Measurements from ENCODE around the gene MAPK8IP3. TPM values are rescaled to one million over a fixed set of nuclear protein-coding genes. Genes with fewer than 3 reads are reported as not detected.

Gene MAPK8IP3
- total and polyA plus RNA-seq, 2 donors (not counting 1 experiment from before 2014, with no cell fraction given) = 249 to 340 TPM

GRCh38 chr16:1749152-1750117 is 43.4 kb downstream of the MAPK8IP3 start:
- intact Hi-C loops (cut with micrococcal nuclease) = no loop called here
- TF ChIP-seq EZH2 (IDR thresholded peaks at IDR 0.05; ENCODE audit: borderline replicate concordance, insufficient read depth, low read depth, low read length, poor library complexity, severe bottlenecking) (no peak), CTCF (IDR thresholded peaks at IDR 0.05) (no peak)
- Histone ChIP-seq H3K4me3 (ENCODE audit: control extremely low read depth in 1 of 5, extremely low read depth in 1 of 5, insufficient read depth in 1 of 5, low read depth in 2 of 5, low read length in 4 of 5) (no peak overlapping the region), H3K9ac (ENCODE audit: low read length) (no peak overlapping the region), H3K9me3 (ENCODE audit: control extremely low read depth in 1 of 3, control insufficient read depth in 2 of 3, insufficient read depth in 1 of 3, low read length in 2 of 3) (no peaks in the 10 kb centered on the region), H3K27me3 (replicated peaks in 1 of 4; ENCODE audit: control extremely low read depth in 1 of 4, control insufficient read depth in 3 of 4, insufficient read depth in 4 of 4, low read length in 3 of 4) (no peaks in the 10 kb centered on the region), H2AFZ (ENCODE audit: insufficient read depth, low read depth, low read length, poor library complexity, severe bottlenecking) (no peak overlapping the region), H3K27ac (ENCODE audit: low read length in 2 of 2) (no peak overlapping the region), H3K79me2 (ENCODE audit: control insufficient read depth, insufficient read depth, low read length) (peaks cover 29% of the 10 kb centered on the region), H4K20me1 (ENCODE audit: control insufficient read depth, insufficient read depth, low read length, poor library complexity, severe bottlenecking) (peaks cover 35% of the 10 kb centered on the region), H3K4me1 (ENCODE audit: control insufficient read depth in 2 of 2, insufficient read depth in 2 of 2, low read length in 2 of 2) (no peaks in the 10 kb centered on the region), H3K36me3 (replicated peaks in 1 of 2; ENCODE audit: control extremely low read depth in 1 of 2, control insufficient read depth in 1 of 2, extremely low read depth in 1 of 2, insufficient read depth in 2 of 2, low read length in 1 of 2) (peaks cover 0 to 68% of the 10 kb centered on the region in 2 experiments), H3K4me2 (replicated peaks; ENCODE audit: low read depth, low read length, poor library complexity, severe bottlenecking) (no peak overlapping the region)
- Mint-ChIP-seq H3K4me1 (no peaks in the 10 kb centered on the region), H3K4me3 (no peak overlapping the region), H3K27ac (no peak overlapping the region), H3K9me3 (ENCODE audit: insufficient read depth) (no peaks in the 10 kb centered on the region), H3K27me3 (no peaks in the 10 kb centered on the region)
- DNase-seq (no peak), ATAC-seq (ENCODE audit: low read depth) (no peak)
- ChIA-PET CTCF (no interaction called here), POLR2A (no interaction called here)
- 96% methylated on average over 17 of the region's 29 CpGs for WGBS (ENCODE audit: insufficient coverage)

- Histone ChIP-seq H3K9me3 (ENCODE audit: control extremely low read depth in 1 of 3, control insufficient read depth in 2 of 3, insufficient read depth in 1 of 3, low read length in 2 of 3) (no peaks in the 10 kb centered on the region), H3K27ac (ENCODE audit: low read length in 2 of 2) (no peak overlapping the region), H3K36me3 (replicated peaks in 1 of 2; ENCODE audit: control extremely low read depth in 1 of 2, control insufficient read depth in 1 of 2, extremely low read depth in 1 of 2, insufficient read depth in 2 of 2, low read length in 1 of 2) (peaks cover 0 to 56% of the 10 kb centered on the region in 2 experiments), H3K27me3 (replicated peaks in 1 of 4; ENCODE audit: control extremely low read depth in 1 of 4, control insufficient read depth in 3 of 4, insufficient read depth in 4 of 4, low read length in 3 of 4) (no peaks in the 10 kb centered on the region), H3K4me3 (ENCODE audit: control extremely low read depth in 1 of 5, extremely low read depth in 1 of 5, insufficient read depth in 1 of 5, low read depth in 2 of 5, low read length in 4 of 5) (no peak overlapping the region), H3K4me2 (replicated peaks; ENCODE audit: low read depth, low read length, poor library complexity, severe bottlenecking) (no peak overlapping the region), H2AFZ (ENCODE audit: insufficient read depth, low read depth, low read length, poor library complexity, severe bottlenecking) (no peak overlapping the region), H4K20me1 (ENCODE audit: control insufficient read depth, insufficient read depth, low read length, poor library complexity, severe bottlenecking) (peaks cover 17% of the 10 kb centered on the region), H3K4me1 (ENCODE audit: control insufficient read depth in 2 of 2, insufficient read depth in 2 of 2, low read length in 2 of 2) (no peaks in the 10 kb centered on the region), H3K79me2 (ENCODE audit: control insufficient read depth, insufficient read depth, low read length) (peaks cover 15% of the 10 kb centered on the region), H3K9ac (ENCODE audit: low read length) (no peak overlapping the region)
- ChIA-PET POLR2A (no interaction called here), CTCF (no interaction called here)
- no peaks in the 10 kb centered on the region for H3K4me1 Mint-ChIP-seq
- DNase-seq = no peak
- intact Hi-C loops (cut with micrococcal nuclease) = no loop called here
- no peak for ATAC-seq (ENCODE audit: low read depth)
- no peak for TF ChIP-seq EZH2 (IDR thresholded peaks at IDR 0.05; ENCODE audit: borderline replicate concordance, insufficient read depth, low read depth, low read length, poor library complexity, severe bottlenecking)
- no peak for TF ChIP-seq CTCF (IDR thresholded peaks at IDR 0.05)
- H3K27me3 Mint-ChIP-seq = no peaks in the 10 kb centered on the region
- no peak overlapping the region for H3K4me3 Mint-ChIP-seq
- 98% methylated on average over 16 of the region's 16 CpGs for WGBS (ENCODE audit: insufficient coverage)
- H3K27ac Mint-ChIP-seq = no peak overlapping the region
- H3K9me3 Mint-ChIP-seq (ENCODE audit: insufficient read depth) = no peaks in the 10 kb centered on the region
These were observed 46.0 kb downstream of the MAPK8IP3 start for GRCh38 chr16:1751946-1752345.
